DMS79 (cell line): ENCODE measurements around the gene C20orf204.
"Not testable (repeated sequence)": the region's sequence is repeated elsewhere in the genome, so short reads cannot be mapped to it uniquely, and the experiment has no call there.

Experiments
- DNase-seq: peaks from one replicate; lab custom pipeline; 2025; lab: John Stamatoyannopoulos, UW

The C20orf204 gene

DNA sequence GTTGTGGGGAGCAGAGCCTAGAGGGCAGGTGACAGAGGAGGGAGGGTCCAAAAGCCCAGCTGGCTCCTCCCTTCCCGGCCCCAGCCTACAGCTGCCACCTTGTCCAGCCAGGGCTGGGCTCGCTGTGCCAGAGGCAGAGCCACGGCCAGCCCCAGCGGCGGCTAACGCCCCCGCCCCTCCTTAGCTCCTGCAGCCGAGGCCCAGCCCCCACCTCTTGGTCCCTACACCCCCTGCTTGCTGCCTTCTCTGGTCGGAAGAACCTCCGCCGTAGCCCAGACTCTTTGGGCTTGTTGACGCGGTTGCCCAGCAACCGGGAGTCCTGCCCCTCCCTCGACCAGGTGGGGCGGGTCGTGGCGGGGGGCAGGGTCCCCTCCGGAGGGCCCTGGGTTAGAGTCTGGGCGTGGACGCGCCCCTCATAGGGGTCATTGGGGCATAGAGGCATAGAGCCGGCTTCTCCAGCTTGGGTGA lies 48.7 kb downstream of the C20orf204 start:
- peak; percentile 30 for DNase-seq

DNA sequence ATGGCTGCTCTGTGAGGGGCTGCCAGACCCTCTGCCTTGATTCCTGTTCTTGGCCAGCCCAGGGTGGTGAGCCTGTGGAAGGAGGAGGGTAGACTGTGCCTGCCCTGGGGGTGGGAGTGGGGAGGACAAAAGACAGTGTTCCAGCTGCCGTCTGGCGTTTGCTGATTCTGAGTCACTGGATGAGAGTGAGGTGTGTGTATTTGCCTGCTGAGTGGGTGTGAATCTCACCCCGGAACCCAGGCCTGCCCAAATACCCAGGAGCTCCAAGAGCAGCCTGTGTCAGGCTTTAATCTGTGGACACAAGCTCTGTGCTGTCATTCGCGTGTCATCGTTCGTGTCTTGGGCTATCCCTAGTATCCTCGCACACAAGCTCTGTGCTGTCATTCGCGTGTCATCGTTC lies 50.8 kb downstream of the C20orf204 start:
- DNase-seq = no peak

DNA sequence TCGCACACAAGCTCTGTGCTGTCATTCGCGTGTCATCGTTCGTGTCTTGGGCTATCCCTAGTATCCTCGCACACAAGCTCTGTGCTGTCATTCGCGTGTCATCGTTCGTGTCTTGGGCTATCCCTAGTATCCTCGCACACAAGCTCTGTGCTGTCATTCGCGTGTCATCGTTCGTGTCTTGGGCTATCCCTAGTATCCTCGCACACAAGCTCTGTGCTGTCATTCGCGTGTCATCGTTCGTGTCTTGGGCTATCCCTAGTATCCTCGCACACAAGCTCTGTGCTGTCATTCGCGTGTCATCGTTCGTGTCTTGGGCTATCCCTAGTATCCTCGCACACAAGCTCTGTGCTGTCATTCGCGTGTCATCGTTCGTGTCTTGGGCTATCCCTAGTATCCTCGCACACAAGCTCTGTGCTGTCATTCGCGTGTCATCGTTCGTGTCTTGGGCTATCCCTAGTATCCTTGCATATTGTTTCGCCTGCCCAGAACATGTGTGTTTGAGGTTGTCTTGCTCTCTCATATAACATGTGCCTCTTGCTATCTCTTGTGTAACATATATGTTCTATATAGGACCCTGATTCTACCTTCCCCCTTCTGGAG lies 51.3 kb downstream of the C20orf204 start:
- DNase-seq = not testable (repeated sequence)

DNA sequence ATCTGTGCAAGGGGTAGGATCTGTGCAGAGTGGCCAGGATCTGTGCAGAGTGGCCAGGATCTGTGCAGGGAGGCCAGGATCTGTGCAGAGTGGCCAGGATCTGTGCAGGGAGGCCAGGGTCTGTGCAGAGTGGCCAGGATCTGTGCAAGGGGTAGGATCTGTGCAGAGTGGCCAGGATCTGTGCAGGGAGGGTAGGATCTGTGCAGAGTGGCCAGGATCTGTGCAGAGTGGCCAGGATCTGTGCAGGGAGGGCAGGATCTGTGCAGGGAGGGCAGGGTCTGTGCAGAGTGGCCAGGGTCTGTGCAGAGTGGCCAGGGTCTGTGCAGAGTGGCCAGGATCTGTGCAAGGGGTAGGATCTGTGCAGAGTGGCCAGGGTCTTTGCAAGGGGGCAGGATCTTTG lies 52.6 kb downstream of the C20orf204 start:
- not testable (repeated sequence) for DNase-seq
